Kidney epithelial cell (primary cell): ENCODE measurements around the gene EPX. TPM values are rescaled to one million over a fixed set of nuclear protein-coding genes. Genes with fewer than 3 reads are reported as not detected.
A peak's percentile ranks its signal among the peaks of the same experiment; 100 is the strongest.

Experiments
- DNase-seq: peaks from one replicate; pipeline ENCODE4 v3.0.0-alpha.2; 2010; ENCODE audit warnings: low read depth
- H3K27me3 ChIP-seq: 2 replicates; pipeline ENCODE4 v1.6.0; 2011; ENCODE audit warnings: low read length; ENCODE audit not compliant: control insufficient read depth, insufficient read depth
- H3K36me3 ChIP-seq: 2 replicates; pipeline ENCODE4 v1.5.1; 2011; ENCODE audit warnings: low read length; ENCODE audit not compliant: control insufficient read depth, insufficient read depth
- H3K4me3 ChIP-seq: 2 replicates; pipeline ENCODE4 v1.5.1; 2011; ENCODE audit warnings: low read depth, mild to moderate bottlenecking, control low read depth, low read length
- total RNA-seq: library from RNA; depleted of rRNA; stranded (reverse); fragments of >200 nt; gene quantifications from 2 replicates; pipeline ENCODE4 v1.2.3, GENCODE V29; 2015
- TF ChIP-seq, protein P1 (sequence below): IDR thresholded peaks from 2 replicates; pipeline ENCODE4 v1.5.1; 2011; ENCODE audit warnings: mild to moderate bottlenecking, moderate library complexity, low read length, control low read depth, inconsistent platforms; ENCODE audit not compliant: insufficient read depth, poor library complexity, severe bottlenecking

Gene EPX
- total RNA-seq, 1 donor from 2014 or later = not detected

DNA sequence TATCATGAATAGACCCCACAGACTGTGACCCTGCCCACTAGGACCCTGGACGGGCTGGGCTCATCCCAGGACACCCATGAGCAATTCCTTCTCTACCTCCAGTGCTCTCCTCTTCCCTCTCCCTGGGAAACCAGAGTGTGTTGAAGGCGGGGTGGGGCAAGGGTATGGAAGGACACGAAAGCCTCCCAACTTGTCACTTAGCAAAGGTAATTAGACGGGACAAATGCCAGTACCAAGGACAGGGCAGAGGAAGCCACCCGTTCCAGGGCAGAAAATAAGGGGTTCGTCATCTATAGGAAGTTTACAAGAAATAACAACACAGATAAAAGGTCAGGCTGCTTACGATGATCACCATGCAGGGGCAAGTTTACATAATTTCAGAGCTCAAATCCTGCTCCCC, 4.9 kb upstream of the EPX start:
- no peak for DNase-seq
- H3K27me3 ChIP-seq = peaks cover 14% of the 10 kb centered on the region
- no peak overlapping the region for H3K4me3 ChIP-seq
- no peaks in the 10 kb centered on the region for H3K36me3 ChIP-seq
- TF ChIP-seq, protein P1, sequence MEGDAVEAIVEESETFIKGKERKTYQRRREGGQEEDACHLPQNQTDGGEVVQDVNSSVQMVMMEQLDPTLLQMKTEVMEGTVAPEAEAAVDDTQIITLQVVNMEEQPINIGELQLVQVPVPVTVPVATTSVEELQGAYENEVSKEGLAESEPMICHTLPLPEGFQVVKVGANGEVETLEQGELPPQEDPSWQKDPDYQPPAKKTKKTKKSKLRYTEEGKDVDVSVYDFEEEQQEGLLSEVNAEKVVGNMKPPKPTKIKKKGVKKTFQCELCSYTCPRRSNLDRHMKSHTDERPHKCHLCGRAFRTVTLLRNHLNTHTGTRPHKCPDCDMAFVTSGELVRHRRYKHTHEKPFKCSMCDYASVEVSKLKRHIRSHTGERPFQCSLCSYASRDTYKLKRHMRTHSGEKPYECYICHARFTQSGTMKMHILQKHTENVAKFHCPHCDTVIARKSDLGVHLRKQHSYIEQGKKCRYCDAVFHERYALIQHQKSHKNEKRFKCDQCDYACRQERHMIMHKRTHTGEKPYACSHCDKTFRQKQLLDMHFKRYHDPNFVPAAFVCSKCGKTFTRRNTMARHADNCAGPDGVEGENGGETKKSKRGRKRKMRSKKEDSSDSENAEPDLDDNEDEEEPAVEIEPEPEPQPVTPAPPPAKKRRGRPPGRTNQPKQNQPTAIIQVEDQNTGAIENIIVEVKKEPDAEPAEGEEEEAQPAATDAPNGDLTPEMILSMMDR = no peak

DNA sequence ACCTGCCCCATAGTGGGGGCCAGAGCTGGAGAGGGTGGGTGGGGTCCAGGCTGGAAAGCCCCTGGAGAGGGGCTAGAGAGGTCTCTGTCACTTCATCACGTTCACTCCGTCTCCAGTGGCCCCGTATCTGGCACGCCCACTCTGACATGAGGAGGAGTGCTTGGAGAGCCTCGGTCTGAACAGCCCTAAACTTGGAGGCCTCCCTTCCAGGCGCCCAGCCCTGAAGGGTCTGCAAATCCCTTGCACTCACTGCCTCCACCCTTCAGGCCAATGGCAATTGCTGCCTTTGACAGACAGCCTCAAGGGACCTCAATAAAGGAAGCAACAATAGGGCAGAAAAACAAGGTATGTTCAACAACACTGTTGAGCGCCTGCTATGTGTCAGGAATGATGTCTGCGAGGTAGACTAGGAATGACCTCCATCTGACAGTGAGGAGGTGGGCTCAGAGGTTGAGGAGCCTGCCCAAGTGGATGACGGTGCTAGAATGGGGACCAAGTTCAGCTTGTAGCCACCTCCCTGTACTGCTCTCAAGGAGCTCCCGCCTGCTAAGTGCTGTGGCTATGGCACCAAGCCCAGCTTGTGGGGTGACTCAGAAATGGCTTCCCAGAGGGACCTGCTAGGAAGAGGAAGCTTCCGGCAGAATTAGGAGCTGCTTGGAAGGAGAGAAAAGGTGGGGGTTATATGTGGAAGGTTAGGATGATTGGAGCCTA, 2.9 kb upstream of the EPX start:
- Histone ChIP-seq H3K27me3 (peaks cover 14% of the 10 kb centered on the region), H3K4me3 (no peak overlapping the region), H3K36me3 (no peaks in the 10 kb centered on the region)
- DNase-seq = peak; percentile 19
- TF ChIP-seq, protein P1 = no peak

DNA sequence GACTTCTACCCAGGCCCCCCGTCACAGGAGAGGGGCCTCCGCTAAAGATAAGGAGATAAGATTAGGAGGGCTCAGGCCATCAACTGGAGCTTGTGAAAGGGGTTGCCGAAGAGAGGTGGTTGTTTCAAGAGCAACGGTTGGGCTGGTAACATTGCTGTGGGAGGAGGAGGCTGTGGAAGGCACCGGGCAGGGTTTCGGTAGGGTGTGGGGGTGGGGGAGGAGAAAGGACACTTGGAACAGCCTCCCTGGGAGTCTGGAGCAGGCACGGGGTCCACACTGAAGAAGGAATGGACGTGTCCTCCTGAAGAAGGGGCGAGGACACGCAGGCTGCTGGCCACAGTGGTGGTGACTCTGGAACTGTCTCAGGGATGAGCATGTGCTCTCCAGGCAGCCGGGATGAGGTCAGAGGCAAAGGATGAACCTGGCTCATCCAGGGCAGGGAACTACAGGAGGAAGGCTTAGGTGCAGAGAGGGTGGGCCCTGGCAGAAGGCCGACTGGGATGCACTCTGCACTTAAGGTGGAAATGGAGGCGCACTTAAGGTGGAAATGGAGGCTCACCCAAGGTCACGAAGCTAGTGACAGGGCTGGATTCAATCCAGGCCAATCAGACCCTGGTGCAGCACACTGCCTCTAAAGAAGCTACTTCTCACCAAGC, 1.2 kb upstream of the EPX start:
- TF ChIP-seq, protein P1 = no peak
- DNase-seq = no peak
- Histone ChIP-seq H3K4me3 (no peak overlapping the region), H3K27me3 (peaks cover 14% of the 10 kb centered on the region), H3K36me3 (no peaks in the 10 kb centered on the region)

DNA sequence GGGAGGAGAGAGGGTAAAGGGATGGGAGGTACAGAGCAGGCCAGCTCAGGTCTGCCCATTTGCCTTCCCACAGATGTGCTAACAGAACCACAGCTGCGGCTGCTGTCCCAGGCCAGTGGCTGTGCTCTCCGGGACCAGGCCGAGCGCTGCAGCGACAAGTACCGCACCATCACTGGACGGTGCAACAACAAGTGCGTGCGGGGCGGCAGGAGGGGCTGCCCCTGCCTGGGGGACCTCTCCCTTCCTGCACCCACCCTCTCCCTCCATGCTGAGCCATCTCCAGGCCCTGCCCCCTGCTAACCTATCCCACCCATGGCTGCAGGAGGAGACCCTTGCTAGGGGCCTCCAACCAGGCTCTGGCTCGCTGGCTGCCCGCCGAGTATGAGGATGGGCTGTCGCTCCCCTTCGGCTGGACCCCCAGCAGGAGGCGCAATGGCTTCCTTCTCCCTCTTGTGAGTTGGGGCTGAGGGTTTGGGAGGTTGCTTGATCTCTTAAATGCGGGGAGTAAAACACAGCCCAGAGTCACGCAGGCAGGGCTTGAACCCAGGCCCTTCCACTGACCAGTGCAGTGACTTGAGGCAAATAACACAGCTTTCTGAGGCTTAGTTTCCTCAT, 1.2 kb downstream of the EPX start:
- no peaks in the 10 kb centered on the region for H3K36me3 ChIP-seq
- no peak overlapping the region for H3K4me3 ChIP-seq
- TF ChIP-seq, protein P1 = no peak
- peaks cover 20% of the 10 kb centered on the region for H3K27me3 ChIP-seq
- no peak for DNase-seq

DNA sequence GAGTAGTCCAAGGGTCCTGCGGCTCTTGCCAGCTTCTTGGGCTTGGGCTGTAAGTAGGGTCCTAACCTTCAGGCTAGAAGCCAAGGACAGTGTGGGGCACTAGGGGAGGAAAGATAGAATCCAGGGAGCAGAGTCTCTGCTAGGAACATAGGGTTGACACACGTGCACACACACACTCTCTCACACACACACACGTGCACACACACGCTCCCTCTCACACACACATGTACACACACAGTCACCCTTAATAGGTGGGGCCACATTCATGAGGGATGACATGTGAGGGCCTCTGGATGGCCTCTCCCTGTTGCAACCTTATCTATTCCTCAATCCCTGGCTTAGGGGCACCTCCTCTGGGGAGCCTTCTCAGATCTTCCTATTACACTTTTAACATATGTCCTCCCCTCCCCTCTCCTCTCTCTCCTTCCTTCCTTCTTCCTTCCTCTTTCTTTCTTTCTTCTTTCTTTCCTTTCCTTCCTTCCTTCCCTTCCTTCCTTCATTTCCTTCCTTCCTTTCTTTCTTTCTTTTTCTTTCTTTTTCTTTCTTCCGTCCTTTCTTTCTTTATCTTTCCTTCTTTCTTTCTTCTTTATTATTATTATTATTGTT, 3.1 kb downstream of the EPX start:
- peaks cover 25% of the 10 kb centered on the region for H3K27me3 ChIP-seq
- no peak for DNase-seq
- H3K4me3 ChIP-seq = no peak overlapping the region
- TF ChIP-seq, protein P1 = no peak
- H3K36me3 ChIP-seq = no peaks in the 10 kb centered on the region
